GM10266 (cell line): ENCODE results near the gene ISG15.
A peak's percentile ranks its signal among the peaks of the same experiment; 100 is the strongest.
"Not testable (repeated sequence)": the region's sequence is repeated elsewhere in the genome, so short reads cannot be mapped to it uniquely, and the experiment has no call there.

Experiments
- DNase-seq: peaks from one replicate; pipeline ENCODE4 v3.0.0; 2012; ENCODE audit errors: extremely low spot score
- CTCF ChIP-seq: IDR thresholded peaks from 2 replicates; pipeline ENCODE4 v1.5.1; 2012; ENCODE audit warnings: mild to moderate bottlenecking, low read depth; ENCODE audit not compliant: control insufficient read depth, insufficient read depth; ENCODE audit errors: missing control alignments

ISG15 gene

GRCh38 chr1:982765-983436 lies 30.4 kb upstream of the ISG15 start:
- TF ChIP-seq CTCF = no peak
- DNase-seq = no peak

DNA sequence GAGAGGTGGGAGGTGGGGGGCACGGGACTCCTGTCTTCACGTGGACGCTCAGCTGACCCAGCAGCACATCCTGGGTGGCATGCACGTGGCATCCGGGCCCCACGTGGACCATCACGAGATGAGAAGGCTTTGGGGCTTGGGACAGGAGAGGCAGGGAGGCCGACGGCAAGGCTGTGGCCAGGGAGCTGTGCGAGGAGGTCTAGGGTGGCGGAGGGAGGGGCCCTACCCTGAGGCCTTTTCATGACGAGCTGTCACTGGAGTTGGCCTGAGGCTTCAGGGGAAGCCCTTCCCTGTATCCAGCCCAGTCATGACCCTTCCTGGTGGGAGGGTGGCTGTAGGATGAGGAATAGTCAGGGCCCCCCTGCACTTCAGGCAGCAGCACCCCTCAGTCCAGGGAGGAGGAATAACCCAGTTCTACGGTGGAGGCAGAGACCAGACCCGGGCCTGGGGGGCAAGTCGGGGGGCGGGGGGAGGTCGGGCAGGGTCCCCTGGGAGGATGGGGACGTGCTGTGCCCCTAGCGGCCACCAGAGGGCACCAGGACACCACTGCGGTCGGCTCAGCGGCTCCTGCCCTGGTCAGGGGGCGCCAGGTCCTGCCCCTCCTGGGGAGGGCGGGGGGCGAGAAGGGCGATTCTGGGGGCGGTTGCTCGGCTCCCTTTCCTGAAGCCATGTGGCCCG lies 29.4 kb upstream of the ISG15 start:
- peak; percentile 88 for TF ChIP-seq CTCF
- DNase-seq = peak; percentile 85

DNA sequence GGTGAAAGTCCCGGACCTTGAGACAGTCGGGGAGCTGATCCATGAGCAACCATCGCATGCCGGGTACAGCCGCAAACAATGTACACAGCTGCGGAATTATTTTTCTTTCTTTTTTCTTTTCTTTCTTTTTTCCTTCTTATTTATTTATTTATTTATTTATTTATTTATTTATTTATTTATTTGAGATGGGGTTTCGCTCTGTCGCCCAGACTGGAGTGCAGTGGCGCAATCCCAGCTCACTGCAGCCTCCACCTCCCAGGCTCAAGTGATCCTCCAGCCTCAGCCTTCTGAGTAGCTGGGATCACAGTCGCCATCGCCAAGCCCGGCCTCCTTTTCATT lies 28.9 kb upstream of the ISG15 start:
- no peak for TF ChIP-seq CTCF
- DNase-seq = no peak

GRCh38 chr1:985126-985525 lies 28.2 kb upstream of the ISG15 start:
- no peak for TF ChIP-seq CTCF
- DNase-seq = no peak

- not testable (repeated sequence) for DNase-seq
Measured at GRCh38 chr1:988061-988460, 25.2 kb upstream of the ISG15 start.

DNA sequence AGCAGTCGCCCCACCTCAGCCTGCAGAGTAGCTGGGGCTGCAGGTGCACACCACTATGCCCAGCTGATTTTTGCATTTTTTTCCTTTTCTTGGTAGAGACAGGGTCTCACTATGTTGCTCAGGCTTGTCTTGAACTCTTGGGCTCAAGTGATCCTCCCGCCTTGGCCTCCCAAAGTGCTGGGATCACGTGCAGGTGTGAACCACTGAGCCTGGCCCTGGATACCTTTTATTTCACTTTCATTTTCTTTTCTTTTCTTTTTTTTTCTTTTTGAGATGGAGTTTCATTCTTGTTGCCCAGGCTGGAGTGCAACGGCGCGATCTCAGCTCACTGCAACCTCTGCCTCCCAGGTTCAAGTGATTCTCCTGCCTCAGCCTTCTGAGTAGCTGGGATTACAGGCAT lies 22.0 kb upstream of the ISG15 start:
- not testable (repeated sequence) for DNase-seq

- no peak for DNase-seq
- no peak for TF ChIP-seq CTCF
Measured at GRCh38 chr1:991895-992294, 21.4 kb upstream of the ISG15 start.

DNA sequence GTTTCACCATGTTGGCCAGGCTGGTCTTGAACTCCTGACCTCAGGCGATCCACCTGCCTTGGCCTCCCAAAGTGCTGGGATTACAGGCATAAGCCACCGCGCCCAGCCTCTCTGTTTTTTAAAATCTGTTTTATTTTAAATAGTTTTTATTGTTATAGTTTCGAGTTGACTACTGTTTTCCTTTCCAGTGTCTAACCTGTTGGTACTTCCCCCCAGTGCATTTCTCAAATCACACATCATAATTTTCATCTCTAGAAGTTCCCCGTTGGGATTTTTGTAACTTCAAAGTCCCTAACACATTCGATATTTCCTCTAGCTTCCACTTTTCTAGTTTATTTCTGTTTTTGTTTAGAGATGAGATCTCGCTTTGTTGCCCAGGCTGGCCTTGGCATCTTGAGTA lies 20.9 kb upstream of the ISG15 start:
- no peak for DNase-seq
- no peak for TF ChIP-seq CTCF
